SHP77 (cell line): Measurements from ENCODE around the gene BICRAL.
"Not testable (repeated sequence)": the region's sequence is repeated elsewhere in the genome, so short reads cannot be mapped to it uniquely, and the experiment has no call there.

Experiments used
- DNase-seq, 2 experiments: peaks; one replicate each; lab custom pipeline; 2025; lab: John Stamatoyannopoulos, UW

Gene BICRAL

GRCh38 chr6:42764911-42765648 lies 16.8 kb upstream of the BICRAL start:
- no peak for DNase-seq

GRCh38 chr6:42766163-42766670 lies 15.6 kb upstream of the BICRAL start:
- no peak for DNase-seq

- DNase-seq = no peak
These were observed 12.8 kb upstream of the BICRAL start for GRCh38 chr6:42769051-42769450.

- DNase-seq = no peak
These were observed 12.0 kb upstream of the BICRAL start for GRCh38 chr6:42769836-42770235.

GRCh38 chr6:42771741-42772100 lies 10.1 kb upstream of the BICRAL start:
- DNase-seq = no peak

- DNase-seq = no peak
These were observed 7.7 kb upstream of the BICRAL start for GRCh38 chr6:42774201-42774600.

- not testable (repeated sequence) for DNase-seq
These were observed 6.9 kb upstream of the BICRAL start for GRCh38 chr6:42774821-42775487.

GRCh38 chr6:42777126-42777822 lies 4.6 kb upstream of the BICRAL start:
- DNase-seq = no peak

GRCh38 chr6:42778122-42778521 lies 3.7 kb upstream of the BICRAL start:
- DNase-seq = no peak

GRCh38 chr6:42779521-42779920 lies 2.3 kb upstream of the BICRAL start:
- DNase-seq = no peak

- no peak for DNase-seq
These were observed 381 bp upstream of the BICRAL start for GRCh38 chr6:42781546-42781795.

GRCh38 chr6:42782689-42783176 lies 881 bp downstream of the BICRAL start:
- DNase-seq = peak; percentile 45 to 68

- DNase-seq = peak; percentile 36 to 53
These were observed 1.5 kb downstream of the BICRAL start for GRCh38 chr6:42783177-42783875.

- DNase-seq = no peak
These were observed 2.2 kb downstream of the BICRAL start for GRCh38 chr6:42783876-42784642.

GRCh38 chr6:42784717-42785498 lies 3.1 kb downstream of the BICRAL start:
- no peak for DNase-seq

GRCh38 chr6:42786525-42786985 lies 4.7 kb downstream of the BICRAL start:
- no peak for DNase-seq

- no peak for DNase-seq
These were observed 5.2 kb downstream of the BICRAL start for GRCh38 chr6:42787063-42787472.

GRCh38 chr6:42788671-42789070 lies 6.8 kb downstream of the BICRAL start:
- no peak for DNase-seq

- no peak for DNase-seq
These were observed 8.8 kb downstream of the BICRAL start for GRCh38 chr6:42790549-42791181.

- no peak for DNase-seq
These were observed 10.0 kb downstream of the BICRAL start for GRCh38 chr6:42791706-42792320.
